Upper lobe of left lung (tissue), 4 donors: ENCODE results near the gene OR52B2.

Experiments
- CTCF ChIP-seq, 6 experiments: fragments of 450-650 bp in 4 of 6; fragments of 200-600 bp in 2 of 6; sonication (generic) in 2 of 6; IDR thresholded peaks; one replicate each; pipeline ENCODE4 v1.5.1; 2016 to 2019; ENCODE audit warnings: antibody characterized with exemption in 6 of 6
- EP300 ChIP-seq, 4 donors: sonication (generic); formaldehyde crosslinking; IDR thresholded peaks; one replicate each; pipeline ENCODE4 v1.5.1; 2017; ENCODE audit warnings: antibody characterized with exemption in 4 of 4, control low read depth in 2 of 4
- POLR2A ChIP-seq, 4 donors: fragments of 450-650 bp; IDR thresholded peaks; one replicate each; pipeline ENCODE4 v1.5.1; 2016 to 2017; ENCODE audit warnings: antibody characterized with exemption in 4 of 4, mild to moderate bottlenecking in 2 of 4
- POLR2AphosphoS5 ChIP-seq, 2 donors: sonication (generic); formaldehyde crosslinking; IDR thresholded peaks; one replicate each; pipeline ENCODE4 v1.5.1; 2017; ENCODE audit warnings: antibody characterized with exemption in 2 of 2

- no peak for TF ChIP-seq CTCF (IDR thresholded peaks at IDR 0.05)
- no peak for TF ChIP-seq POLR2A (IDR thresholded peaks at IDR 0.05)
- TF ChIP-seq EP300 (IDR thresholded peaks at IDR 0.05): no peak
- no peak for TF ChIP-seq POLR2AphosphoS5 (IDR thresholded peaks at IDR 0.05)
These were observed 33.2 kb upstream of the OR52B2 start for GRCh38 chr11:6203327-6203726.
